Prostate gland (tissue), 2 donors: Measurements from ENCODE around the gene MUSTN1. TPM values are rescaled to one million over a fixed set of nuclear protein-coding genes. Genes with fewer than 3 reads are reported as not detected.
A peak's percentile ranks its signal among the peaks of the same experiment; 100 is the strongest.

ENCODE experiments used
- DNase-seq: peaks from one replicate; pipeline ENCODE4 v3.0.0-alpha.2; 2019; ENCODE audit warnings: low spot score
- H3K27ac ChIP-seq, 2 donors: fragments of 200-600 bp; sonication (generic); 2 replicates each; pipeline ENCODE4 v1.5.1; 2017 to 2019
- H3K27me3 ChIP-seq: fragments of 200-600 bp; sonication (generic); replicated peaks from 2 replicates; pipeline ENCODE4 v1.5.1; 2019; ENCODE audit not compliant: insufficient read depth
- H3K36me3 ChIP-seq, 2 donors: fragments of 200-600 bp; sonication (generic); 1 replicate in 1 of 2; 2 replicates in 1 of 2; pipeline versions ENCODE4 v1.5.1 to v1.8.1; 2017 to 2019
- H3K4me1 ChIP-seq: fragments of 200-600 bp; sonication (generic); replicated peaks from 2 replicates; pipeline ENCODE4 v1.5.1; 2019
- H3K4me3 ChIP-seq, 2 donors: fragments of 200-600 bp; sonication (generic); 2 replicates each; pipeline ENCODE4 v1.5.1; 2017 to 2019
- H3K9me3 ChIP-seq: fragments of 200-600 bp; sonication (generic); 2 replicates; pipeline ENCODE4 v1.5.1; 2017
- POLR2A ChIP-seq: fragments of 450-650 bp; IDR thresholded peaks from one replicate; pipeline ENCODE4 v1.6.1; 2016; ENCODE audit warnings: antibody characterized with exemption, mild to moderate bottlenecking
- POLR2AphosphoS5 ChIP-seq: sonication (generic); formaldehyde crosslinking; IDR thresholded peaks from one replicate; pipeline ENCODE4 v1.6.1; 2017; ENCODE audit warnings: antibody characterized with exemption
- WGBS: methylation state at CpG from one replicate; pipeline ENCODE4 v1.1.5; 2018; 5-methylcytosine and 5-hydroxymethylcytosine counted together
- intact Hi-C: fragments of 100-400 bp; cut with DNase I; formaldehyde crosslinking; loops from one replicate; pipeline ENCODE4 v1.14.2; 2022
- total RNA-seq, 2 donors: library from RNA; depleted of rRNA; stranded (reverse); fragments of >200 nt; gene quantifications; one replicate each; pipeline ENCODE4 v1.1.0, GENCODE V29; 2016
- TF ChIP-seq, protein P1 (sequence below), 4 experiments: fragments of 200-600 bp in 2 of 4; fragments of 450-650 bp in 2 of 4; sonication (generic) in 2 of 4; IDR thresholded peaks; 1 replicate in 3 of 4; 2 replicates in 1 of 4; pipeline ENCODE4 v1.5.1; 2016 to 2019; ENCODE audit warnings: antibody characterized with exemption in 4 of 4, mild to moderate bottlenecking in 2 of 4, moderate library complexity in 2 of 4

The MUSTN1 gene
- total RNA-seq, 2 donors from 2014 or later = 10.5 to 14.4 TPM

DNA sequence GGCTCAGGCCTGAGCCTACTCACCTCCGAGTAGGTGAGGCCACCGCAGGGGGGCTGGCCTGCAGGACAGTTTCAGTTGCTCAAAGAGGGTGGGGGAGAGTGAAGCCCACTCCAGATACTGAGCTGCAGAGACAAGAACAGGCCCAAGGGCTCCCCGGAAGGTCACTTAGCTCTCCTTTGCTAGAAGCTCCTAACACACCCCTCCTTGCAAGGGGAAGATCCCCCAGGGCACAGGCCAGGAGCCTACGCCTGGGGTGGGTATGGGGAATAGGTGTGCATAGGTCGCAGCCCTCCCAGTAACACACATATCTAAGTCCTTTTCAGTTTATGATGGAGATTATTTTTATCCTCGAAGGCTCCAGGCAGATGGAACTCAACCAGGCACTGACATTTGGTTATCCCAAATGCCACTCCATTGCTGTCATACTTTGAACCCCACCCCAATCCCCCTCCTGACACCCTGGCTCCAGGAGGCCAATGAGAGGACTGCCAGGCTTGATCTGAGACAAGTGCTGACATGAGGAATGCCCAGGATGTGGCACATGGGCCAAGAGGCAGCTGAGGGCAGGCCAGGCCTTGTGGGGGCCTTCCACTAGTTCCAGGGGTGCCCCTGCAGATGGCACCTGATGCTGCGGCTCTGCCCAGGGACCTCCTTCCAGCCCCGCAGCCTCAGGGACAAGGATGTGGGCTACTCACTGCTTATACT, 1.1 kb upstream of the MUSTN1 start:
- Histone ChIP-seq H3K9me3 (no peaks in the 10 kb centered on the region), H3K4me1 (no peaks in the 10 kb centered on the region), H3K36me3 (no peaks in the 10 kb centered on the region), H3K27me3 (no peaks in the 10 kb centered on the region), H3K4me3 (no peak overlapping the region), H3K27ac (no peak overlapping the region)
- no peak for DNase-seq
- intact Hi-C loops = no loop called here
- WGBS = 76% methylated on average over 8 of the region's 8 CpGs
- TF ChIP-seq POLR2AphosphoS5 (no peak), POLR2A (no peak)
- TF ChIP-seq, protein P1, sequence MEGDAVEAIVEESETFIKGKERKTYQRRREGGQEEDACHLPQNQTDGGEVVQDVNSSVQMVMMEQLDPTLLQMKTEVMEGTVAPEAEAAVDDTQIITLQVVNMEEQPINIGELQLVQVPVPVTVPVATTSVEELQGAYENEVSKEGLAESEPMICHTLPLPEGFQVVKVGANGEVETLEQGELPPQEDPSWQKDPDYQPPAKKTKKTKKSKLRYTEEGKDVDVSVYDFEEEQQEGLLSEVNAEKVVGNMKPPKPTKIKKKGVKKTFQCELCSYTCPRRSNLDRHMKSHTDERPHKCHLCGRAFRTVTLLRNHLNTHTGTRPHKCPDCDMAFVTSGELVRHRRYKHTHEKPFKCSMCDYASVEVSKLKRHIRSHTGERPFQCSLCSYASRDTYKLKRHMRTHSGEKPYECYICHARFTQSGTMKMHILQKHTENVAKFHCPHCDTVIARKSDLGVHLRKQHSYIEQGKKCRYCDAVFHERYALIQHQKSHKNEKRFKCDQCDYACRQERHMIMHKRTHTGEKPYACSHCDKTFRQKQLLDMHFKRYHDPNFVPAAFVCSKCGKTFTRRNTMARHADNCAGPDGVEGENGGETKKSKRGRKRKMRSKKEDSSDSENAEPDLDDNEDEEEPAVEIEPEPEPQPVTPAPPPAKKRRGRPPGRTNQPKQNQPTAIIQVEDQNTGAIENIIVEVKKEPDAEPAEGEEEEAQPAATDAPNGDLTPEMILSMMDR (IDR thresholded peaks at IDR 0.05) = no peak

DNA sequence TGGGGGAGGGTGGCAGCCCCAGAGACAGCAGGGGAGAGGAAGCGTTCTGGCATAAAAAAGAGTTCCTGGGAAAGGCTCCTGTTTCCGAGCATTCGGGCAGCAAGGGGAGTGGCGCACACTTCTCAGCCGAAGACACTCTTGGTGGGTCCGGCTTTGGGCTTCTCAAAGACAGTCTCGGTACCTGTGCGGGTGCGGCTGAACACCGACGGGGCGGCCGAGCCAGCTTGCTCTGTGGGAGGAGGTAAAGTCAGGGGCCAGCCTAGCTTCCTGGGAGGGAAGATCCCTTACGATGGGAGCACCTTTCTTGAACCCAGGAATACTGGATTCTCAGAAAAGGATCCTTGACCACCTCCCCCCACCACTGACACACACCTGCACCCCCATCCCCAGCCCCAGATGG, 1.6 kb downstream of the MUSTN1 start:
- DNase-seq = no peak
- intact Hi-C loops = no loop called here
- Histone ChIP-seq H3K36me3 (no peaks in the 10 kb centered on the region), H3K27me3 (no peaks in the 10 kb centered on the region), H3K9me3 (no peaks in the 10 kb centered on the region), H3K4me3 (no peak overlapping the region), H3K4me1 (no peaks in the 10 kb centered on the region), H3K27ac (no peak overlapping the region)
- WGBS = 96% methylated on average over 14 of the region's 14 CpGs
- no peak for TF ChIP-seq POLR2AphosphoS5
- TF ChIP-seq, protein P1 (IDR thresholded peaks at IDR 0.05) = no peak
- TF ChIP-seq POLR2A = no peak

DNA sequence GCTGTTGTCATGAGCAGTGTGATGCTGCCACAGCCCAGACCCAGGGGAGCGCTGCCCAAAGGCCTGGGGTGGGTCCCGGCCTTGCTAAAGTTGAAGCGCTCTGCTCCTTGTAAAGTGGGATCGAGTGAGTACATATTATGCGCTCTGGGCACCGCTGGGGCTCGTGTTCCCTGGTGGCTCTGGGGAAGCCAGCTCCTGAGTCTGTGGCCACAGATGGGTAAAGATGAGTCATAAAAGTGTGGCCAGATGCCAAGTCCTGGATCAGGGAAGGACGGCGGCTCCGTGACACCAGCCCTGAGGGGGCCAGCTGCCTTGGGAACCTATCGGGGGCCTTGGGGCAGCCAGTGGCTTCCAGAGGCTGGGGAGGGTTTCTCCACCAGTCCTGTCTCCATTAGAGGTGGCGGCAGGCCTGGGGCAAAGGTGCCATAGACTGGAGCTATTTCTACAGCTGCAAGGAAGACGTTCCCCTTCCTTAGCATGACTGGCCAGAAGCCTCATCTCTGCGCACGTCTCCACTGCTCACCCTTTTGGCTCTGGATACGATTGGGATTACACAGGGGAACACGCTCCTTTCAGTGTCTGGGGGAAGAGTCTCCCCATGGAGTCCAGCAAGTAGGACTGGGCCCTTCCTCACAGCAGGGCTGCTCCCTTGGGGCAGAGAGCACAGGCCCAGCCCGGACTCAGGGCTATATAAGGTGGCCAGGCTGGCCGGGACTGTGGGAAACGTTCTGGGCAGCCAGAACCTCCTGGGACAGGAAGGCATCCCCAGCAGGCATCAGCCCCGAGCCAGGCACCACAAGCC, 3.1 kb downstream of the MUSTN1 start:
- DNase-seq = peak; percentile 32
- TF ChIP-seq POLR2AphosphoS5 (peak; percentile 6), POLR2A (no peak)
- TF ChIP-seq, protein P1 (IDR thresholded peaks at IDR 0.05) = no peak
- Histone ChIP-seq H3K36me3 (no peaks in the 10 kb centered on the region), H3K4me1 (no peaks in the 10 kb centered on the region), H3K27me3 (no peaks in the 10 kb centered on the region), H3K4me3 (no peak overlapping the region), H3K9me3 (no peaks in the 10 kb centered on the region), H3K27ac (peak overlapping the region in 1 of 2 donors; percentile 7)
- 47% methylated on average over 21 of the region's 21 CpGs for WGBS
- intact Hi-C loops = no loop called here

DNA sequence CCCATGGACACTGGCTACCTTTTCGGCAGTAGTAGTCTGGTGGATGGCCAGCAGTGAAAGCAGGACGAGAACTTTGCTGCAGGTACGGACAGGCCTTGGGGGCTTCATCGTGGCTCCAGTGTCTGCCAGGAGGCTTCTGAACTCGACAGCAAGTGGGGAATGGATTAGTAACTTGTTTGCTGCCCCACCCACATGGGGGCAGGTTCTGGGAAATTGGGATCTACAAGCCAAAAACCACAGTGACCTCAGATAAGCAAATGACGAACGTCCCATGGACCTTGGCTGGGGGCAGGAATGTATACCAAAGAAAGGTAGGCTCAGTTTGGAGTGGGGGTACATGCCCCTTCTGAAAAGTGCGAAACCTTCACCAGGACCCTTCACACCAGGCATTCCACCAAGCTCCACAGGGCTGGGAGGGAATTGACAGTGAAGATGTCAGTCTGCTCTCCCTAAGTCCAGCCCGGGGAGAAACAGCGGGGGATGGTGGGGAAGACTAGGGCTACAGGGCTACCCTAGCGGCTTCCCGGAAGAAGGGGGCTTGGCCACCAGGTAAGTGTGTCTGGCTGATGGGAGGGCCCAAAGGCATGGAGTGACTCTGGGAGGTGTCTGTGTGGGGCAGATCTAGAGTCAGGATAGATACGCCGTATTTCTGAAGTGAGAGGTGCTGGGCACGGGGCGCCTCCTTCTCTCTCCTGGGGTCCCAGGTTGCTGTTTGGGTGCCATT, 4.1 kb downstream of the MUSTN1 start, which contains the start of gene ITIH4:
ITIH4 (minus strand) TSS at position 138 of the 724 bp plus-strand sequence; CDS start at position 108, 30 bp downstream.
- intact Hi-C loops = no loop called here
- 69% methylated on average over 16 of the region's 16 CpGs for WGBS
- TF ChIP-seq, protein P1 (IDR thresholded peaks at IDR 0.05) = no peak
- TF ChIP-seq POLR2A (no peak), POLR2AphosphoS5 (no peak)
- H3K27me3 ChIP-seq = no peaks in the 10 kb centered on the region
- DNase-seq = no peak
- H3K9me3 ChIP-seq = no peaks in the 10 kb centered on the region
- H3K27ac ChIP-seq = peak within 1 kb of the TSS in 1 of 2 donors; percentile 7
- H3K4me3 ChIP-seq = no peak within 1 kb of the TSS
- no peaks in the 10 kb centered on the region for H3K4me1 ChIP-seq
- no peaks in the 10 kb centered on the region for H3K36me3 ChIP-seq
